Epithelial cell of proximal tubule (primary cell): ENCODE data around the gene PRM3. TPM values are rescaled to one million over a fixed set of nuclear protein-coding genes. Genes with fewer than 3 reads are reported as not detected.
"Not testable (repeated sequence)": the region's sequence is repeated elsewhere in the genome, so short reads cannot be mapped to it uniquely, and the experiment has no call there.

Experiments
- DNase-seq: peaks from one replicate; pipeline ENCODE4 v3.0.0-alpha.2; 2011; ENCODE audit warnings: low read depth
- H3K4me3 ChIP-seq: 2 replicates; pipeline ENCODE4 v1.5.1; 2011; ENCODE audit warnings: low read depth, mild to moderate bottlenecking, low read length
- CTCF ChIP-seq: conservative IDR thresholded peaks from 2 replicates; pipeline ENCODE4 v1.5.1; 2012; ENCODE audit warnings: low read depth, mild to moderate bottlenecking, low read length
- total RNA-seq: library from RNA; depleted of rRNA; stranded (reverse); fragments of >200 nt; gene quantifications from 2 replicates; pipeline ENCODE4 v1.2.3, GENCODE V29; 2015

The PRM3 gene
- total RNA-seq, 1 donor from 2014 or later, result not detected

GRCh38 chr16:11303405-11304138 is 30.1 kb upstream of the PRM3 start:
- TF ChIP-seq CTCF, result no peak
- DNase-seq, result no peak
- no peak overlapping the region for H3K4me3 ChIP-seq

- TF ChIP-seq CTCF, result no peak
- H3K4me3 ChIP-seq, result no peak overlapping the region
- DNase-seq, result no peak
These were observed 29.5 kb upstream of the PRM3 start for GRCh38 chr16:11302977-11303376.

GRCh38 chr16:11301645-11302501 is 28.4 kb upstream of the PRM3 start:
- no peak overlapping the region for H3K4me3 ChIP-seq
- TF ChIP-seq CTCF, result no peak
- no peak for DNase-seq

GRCh38 chr16:11300560-11300892 is 27.1 kb upstream of the PRM3 start:
- H3K4me3 ChIP-seq, result no peak overlapping the region
- DNase-seq, result no peak
- no peak for TF ChIP-seq CTCF

- no peak for TF ChIP-seq CTCF
- no peak for DNase-seq
- H3K4me3 ChIP-seq, result no peak overlapping the region
These were observed 26.6 kb upstream of the PRM3 start for GRCh38 chr16:11299865-11300559.

- not testable (repeated sequence) for H3K4me3 ChIP-seq, DNase-seq
These were observed 25.6 kb upstream of the PRM3 start for GRCh38 chr16:11298950-11299547.
